Prostate gland (tissue), 2 donors: Measurements from ENCODE around the gene KIAA0753.

Experiments
- POLR2A ChIP-seq: fragments of 450-650 bp; IDR thresholded peaks from one replicate; pipeline ENCODE4 v1.6.1; 2016; ENCODE audit warnings: antibody characterized with exemption, mild to moderate bottlenecking
- POLR2AphosphoS5 ChIP-seq: sonication (generic); formaldehyde crosslinking; IDR thresholded peaks from one replicate; pipeline ENCODE4 v1.6.1; 2017; ENCODE audit warnings: antibody characterized with exemption
- TF ChIP-seq, protein P1 (sequence below), 4 experiments: fragments of 200-600 bp in 2 of 4; fragments of 450-650 bp in 2 of 4; sonication (generic) in 2 of 4; IDR thresholded peaks; 1 replicate in 3 of 4; 2 replicates in 1 of 4; pipeline ENCODE4 v1.5.1; 2016 to 2019; ENCODE audit warnings: antibody characterized with exemption in 4 of 4, mild to moderate bottlenecking in 2 of 4, moderate library complexity in 2 of 4

DNA sequence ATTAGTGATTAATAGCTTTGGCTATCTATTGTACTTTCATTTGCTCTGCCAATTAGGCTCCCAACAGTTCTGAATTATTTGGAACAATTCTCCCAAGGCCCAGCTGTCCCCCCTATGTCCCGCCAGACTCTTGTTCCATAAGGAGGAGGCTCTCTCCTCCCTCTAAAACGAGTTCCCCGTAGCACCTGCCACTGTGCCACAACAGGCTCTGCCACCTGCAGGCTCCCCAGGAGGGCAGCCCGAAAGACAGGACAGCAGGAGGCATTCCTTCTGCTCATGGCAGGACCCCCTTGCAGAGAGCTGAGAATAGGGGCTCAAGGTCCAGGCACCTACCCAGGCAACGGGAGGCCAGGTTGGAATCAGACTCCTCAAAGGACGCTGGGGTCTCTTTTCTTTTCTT is 93.2 kb downstream of the KIAA0753 start:
- TF ChIP-seq, protein P1, sequence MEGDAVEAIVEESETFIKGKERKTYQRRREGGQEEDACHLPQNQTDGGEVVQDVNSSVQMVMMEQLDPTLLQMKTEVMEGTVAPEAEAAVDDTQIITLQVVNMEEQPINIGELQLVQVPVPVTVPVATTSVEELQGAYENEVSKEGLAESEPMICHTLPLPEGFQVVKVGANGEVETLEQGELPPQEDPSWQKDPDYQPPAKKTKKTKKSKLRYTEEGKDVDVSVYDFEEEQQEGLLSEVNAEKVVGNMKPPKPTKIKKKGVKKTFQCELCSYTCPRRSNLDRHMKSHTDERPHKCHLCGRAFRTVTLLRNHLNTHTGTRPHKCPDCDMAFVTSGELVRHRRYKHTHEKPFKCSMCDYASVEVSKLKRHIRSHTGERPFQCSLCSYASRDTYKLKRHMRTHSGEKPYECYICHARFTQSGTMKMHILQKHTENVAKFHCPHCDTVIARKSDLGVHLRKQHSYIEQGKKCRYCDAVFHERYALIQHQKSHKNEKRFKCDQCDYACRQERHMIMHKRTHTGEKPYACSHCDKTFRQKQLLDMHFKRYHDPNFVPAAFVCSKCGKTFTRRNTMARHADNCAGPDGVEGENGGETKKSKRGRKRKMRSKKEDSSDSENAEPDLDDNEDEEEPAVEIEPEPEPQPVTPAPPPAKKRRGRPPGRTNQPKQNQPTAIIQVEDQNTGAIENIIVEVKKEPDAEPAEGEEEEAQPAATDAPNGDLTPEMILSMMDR (IDR thresholded peaks at IDR 0.05) = no peak
- TF ChIP-seq POLR2AphosphoS5 = no peak
- TF ChIP-seq POLR2A = no peak
